IPS-NIHi11 (cell line): ENCODE results near the gene ZMAT2.
A peak's percentile ranks its signal among the peaks of the same experiment; 100 is the strongest.
"Not testable (repeated sequence)": the region's sequence is repeated elsewhere in the genome, so short reads cannot be mapped to it uniquely, and the experiment has no call there.

Source experiments
- DNase-seq: peaks from one replicate; pipeline ENCODE4 v3.0.0; 2012; ENCODE audit warnings: mixed read lengths, low spot score

The ZMAT2 gene

GRCh38 chr5:140700177-140701144 is at the start of gene ZMAT2:
ZMAT2 (plus strand) TSS chr5:140700447; CDS start chr5:140700461, 14 bp downstream.
- peak; percentile 94 for DNase-seq

- DNase-seq: no peak
Measured at GRCh38 chr5:140658870-140659269, 41.4 kb upstream of the ZMAT2 start.

- DNase-seq: not testable (repeated sequence)
Measured at GRCh38 chr5:140660371-140660770, 39.9 kb upstream of the ZMAT2 start.

- DNase-seq: no peak
Measured at GRCh38 chr5:140664030-140664358, 36.3 kb upstream of the ZMAT2 start.

GRCh38 chr5:140664359-140665119 is 35.7 kb upstream of the ZMAT2 start, which contains the start of gene WDR55:
WDR55 (plus strand) TSS chr5:140664904; CDS start chr5:140664913, 9 bp downstream.
- peak; percentile 97 for DNase-seq

GRCh38 chr5:140671035-140671434 is 29.2 kb upstream of the ZMAT2 start:
- not testable (repeated sequence) for DNase-seq

- DNase-seq: no peak
Measured at GRCh38 chr5:140671472-140672125, 28.6 kb upstream of the ZMAT2 start.

- peak; percentile 22 for DNase-seq
Measured at GRCh38 chr5:140672455-140673186, 27.6 kb upstream of the ZMAT2 start.

- DNase-seq: peak; percentile 55
Measured at GRCh38 chr5:140673187-140673976, 26.9 kb upstream of the ZMAT2 start, which contains the start of gene DND1. DND1 (minus strand) TSS chr5:140673576; CDS start chr5:140673542, 34 bp downstream.

- no peak for DNase-seq
Measured at GRCh38 chr5:140674211-140674610, 26.0 kb upstream of the ZMAT2 start.

- DNase-seq: no peak
Measured at GRCh38 chr5:140674629-140675028, 25.6 kb upstream of the ZMAT2 start.

GRCh38 chr5:140677947-140678346 is 22.3 kb upstream of the ZMAT2 start:
- DNase-seq: no peak

GRCh38 chr5:140678993-140679392 is 21.3 kb upstream of the ZMAT2 start:
- no peak for DNase-seq

- no peak for DNase-seq
Measured at GRCh38 chr5:140690376-140690932, 9.8 kb upstream of the ZMAT2 start.

GRCh38 chr5:140690941-140691924 is 9.0 kb upstream of the ZMAT2 start, which contains the start of the genes HARS1 and HARS2:
HARS1 (minus strand) TSS chr5:140691370; CDS start chr5:140691304, 66 bp downstream.
HARS2 (plus strand) TSS chr5:140691455; CDS start chr5:140691649, 194 bp downstream.
- DNase-seq: peak; percentile 92

GRCh38 chr5:140694276-140694675 is 6.0 kb upstream of the ZMAT2 start:
- no peak for DNase-seq

- DNase-seq: no peak
Measured at GRCh38 chr5:140696891-140697492, 3.3 kb upstream of the ZMAT2 start.

- no peak for DNase-seq
Measured at GRCh38 chr5:140707812-140708211, 7.6 kb downstream of the ZMAT2 start.
